Measurements from ENCODE around the gene ARHGEF28. TPM values are rescaled to one million over a fixed set of nuclear protein-coding genes. Genes with fewer than 3 reads are reported as not detected.

Gene ARHGEF28
- total RNA-seq, 2 experiments from 2014 or later: 0.05 to 0.12 TPM

GRCh38 chr5:73605223-73606087 lies 20.5 kb upstream of the ARHGEF28 start:
- no peak for DNase-seq
- H3K27me3 Mint-ChIP-seq: peaks cover 2% of the 10 kb centered on the region
- H3K27ac Mint-ChIP-seq: no peak overlapping the region
- ChIA-PET CTCF (interaction anchor here (0.8 to 1.2 kb wide), 3 partner anchors 8 to 15 kb away, joined by 3 to 6 read pairs (median 5); no protein-coding TSS in a partner anchor), POLR2A (no interaction called here)
- H3K9me3 Mint-ChIP-seq: peaks cover 3% of the 10 kb centered on the region
- H3K4me1 Mint-ChIP-seq (ENCODE audit: low read depth): no peaks in the 10 kb centered on the region
- no peak overlapping the region for H3K4me3 Mint-ChIP-seq
- no peaks in the 10 kb centered on the region for H3K36me3 Mint-ChIP-seq
- intact Hi-C loops (cut with micrococcal nuclease): no loop called here

- no peak for DNase-seq
- H3K27me3 Mint-ChIP-seq: peaks cover 3% of the 10 kb centered on the region
- no peaks in the 10 kb centered on the region for H3K36me3 Mint-ChIP-seq
- no peak overlapping the region for H3K4me3 Mint-ChIP-seq
- H3K9me3 Mint-ChIP-seq: peaks cover 3% of the 10 kb centered on the region
- H3K4me1 Mint-ChIP-seq (ENCODE audit: low read depth): no peaks in the 10 kb centered on the region
- intact Hi-C loops (cut with micrococcal nuclease): no loop called here
- H3K27ac Mint-ChIP-seq: no peak overlapping the region
- ChIA-PET CTCF (interaction anchor here (0.8 to 1.2 kb wide), 3 partner anchors 9 to 16 kb away, joined by 3 to 6 read pairs (median 5); no protein-coding TSS in a partner anchor), POLR2A (no interaction called here)
Measured at GRCh38 chr5:73606206-73606753, 19.7 kb upstream of the ARHGEF28 start.

- Mint-ChIP-seq H3K4me1 (ENCODE audit: low read depth) (no peaks in the 10 kb centered on the region), H3K36me3 (no peaks in the 10 kb centered on the region), H3K4me3 (no peak overlapping the region), H3K9me3 (no peaks in the 10 kb centered on the region), H3K27me3 (peaks cover 3% of the 10 kb centered on the region), H3K27ac (no peak overlapping the region)
- ChIA-PET CTCF (interaction anchor here (1.0 to 1.2 kb wide), 3 partner anchors 10 to 189 kb away, joined by 3 to 5 read pairs (median 3); no protein-coding TSS in a partner anchor), POLR2A (no interaction called here)
- intact Hi-C loops (cut with micrococcal nuclease): no loop called here
- no peak for DNase-seq
Measured at GRCh38 chr5:73607228-73607627, 18.8 kb upstream of the ARHGEF28 start.

- ChIA-PET CTCF (no interaction called here), POLR2A (no interaction called here)
- no peaks in the 10 kb centered on the region for H3K4me1 Mint-ChIP-seq (ENCODE audit: low read depth)
Measured at GRCh38 chr5:73612799-73613198, 13.2 kb upstream of the ARHGEF28 start.

GRCh38 chr5:73615085-73615484 lies 10.9 kb upstream of the ARHGEF28 start:
- H3K27ac Mint-ChIP-seq: no peak overlapping the region
- intact Hi-C loops (cut with micrococcal nuclease): no loop called here
- no peak overlapping the region for H3K4me3 Mint-ChIP-seq
- ChIA-PET POLR2A (no interaction called here), CTCF (interaction anchor here (1.0 kb wide), 1 partner anchor 19 kb away, joined by 3 read pairs; no protein-coding TSS in a partner anchor)
- no peaks in the 10 kb centered on the region for H3K9me3 Mint-ChIP-seq
- no peaks in the 10 kb centered on the region for H3K4me1 Mint-ChIP-seq (ENCODE audit: low read depth)
- peaks cover 10% of the 10 kb centered on the region for H3K27me3 Mint-ChIP-seq
- no peak for DNase-seq
- no peaks in the 10 kb centered on the region for H3K36me3 Mint-ChIP-seq

More at GRCh38 chr5:73612799-73613198, 13.2 kb upstream of the ARHGEF28 start:
- peaks cover 9% of the 10 kb centered on the region for H3K27me3 Mint-ChIP-seq
- no peak for DNase-seq
- no peaks in the 10 kb centered on the region for H3K9me3 Mint-ChIP-seq
- intact Hi-C loops (cut with micrococcal nuclease): no loop called here
- H3K27ac Mint-ChIP-seq: no peak overlapping the region
- H3K4me3 Mint-ChIP-seq: no peak overlapping the region
- no peaks in the 10 kb centered on the region for H3K36me3 Mint-ChIP-seq

GRCh38 chr5:73615947-73616346 lies 10.0 kb upstream of the ARHGEF28 start:
- no peak for DNase-seq
- peaks cover 9% of the 10 kb centered on the region for H3K27me3 Mint-ChIP-seq
- ChIA-PET POLR2A (no interaction called here), CTCF (interaction anchor here (1.0 kb wide), 1 partner anchor 19 kb away, joined by 3 read pairs; no protein-coding TSS in a partner anchor)
- H3K36me3 Mint-ChIP-seq: no peaks in the 10 kb centered on the region
- H3K9me3 Mint-ChIP-seq: no peaks in the 10 kb centered on the region
- H3K4me1 Mint-ChIP-seq (ENCODE audit: low read depth): no peaks in the 10 kb centered on the region
- no peak overlapping the region for H3K4me3 Mint-ChIP-seq
- no peak overlapping the region for H3K27ac Mint-ChIP-seq
- intact Hi-C loops (cut with micrococcal nuclease): no loop called here

GRCh38 chr5:73617510-73618279 lies 8.3 kb upstream of the ARHGEF28 start:
- DNase-seq: no peak
- intact Hi-C loops (cut with micrococcal nuclease): no loop called here
- CTCF ChIA-PET: no interaction called here
- H3K27me3 Mint-ChIP-seq: peaks cover 14% of the 10 kb centered on the region
- H3K9me3 Mint-ChIP-seq: no peaks in the 10 kb centered on the region
- H3K36me3 Mint-ChIP-seq: no peaks in the 10 kb centered on the region
- POLR2A ChIA-PET: no interaction called here
- H3K4me3 Mint-ChIP-seq: no peak overlapping the region
- no peaks in the 10 kb centered on the region for H3K4me1 Mint-ChIP-seq (ENCODE audit: low read depth)
- H3K27ac Mint-ChIP-seq: no peak overlapping the region

- H3K4me3 Mint-ChIP-seq: no peak overlapping the region
- POLR2A ChIA-PET: no interaction called here
- intact Hi-C loops (cut with micrococcal nuclease): no loop called here
- peaks cover 17% of the 10 kb centered on the region for H3K27me3 Mint-ChIP-seq
- H3K27ac Mint-ChIP-seq: no peak overlapping the region
- no peaks in the 10 kb centered on the region for H3K4me1 Mint-ChIP-seq (ENCODE audit: low read depth)
- no peak for DNase-seq
- no peaks in the 10 kb centered on the region for H3K9me3 Mint-ChIP-seq
- H3K36me3 Mint-ChIP-seq: no peaks in the 10 kb centered on the region
- CTCF ChIA-PET: interaction anchor here (0.6 kb wide), 1 partner anchor 173 kb away, joined by 3 read pairs; no protein-coding TSS in a partner anchor
Measured at GRCh38 chr5:73619606-73620333, 6.2 kb upstream of the ARHGEF28 start.

GRCh38 chr5:73620334-73620687 lies 5.7 kb upstream of the ARHGEF28 start:
- H3K9me3 Mint-ChIP-seq: no peaks in the 10 kb centered on the region
- no peak for DNase-seq
- intact Hi-C loops (cut with micrococcal nuclease): no loop called here
- H3K4me3 Mint-ChIP-seq: no peak overlapping the region
- H3K27ac Mint-ChIP-seq: no peak overlapping the region
- ChIA-PET CTCF (no interaction called here), POLR2A (no interaction called here)
- H3K36me3 Mint-ChIP-seq: no peaks in the 10 kb centered on the region
- peaks cover 1% of the 10 kb centered on the region for H3K4me1 Mint-ChIP-seq (ENCODE audit: low read depth)
- H3K27me3 Mint-ChIP-seq: peaks cover 21% of the 10 kb centered on the region

- intact Hi-C loops (cut with micrococcal nuclease): no loop called here
- Mint-ChIP-seq H3K36me3 (no peaks in the 10 kb centered on the region), H3K4me3 (no peak overlapping the region), H3K27ac (no peak overlapping the region), H3K9me3 (no peaks in the 10 kb centered on the region), H3K4me1 (ENCODE audit: low read depth) (peaks cover 2% of the 10 kb centered on the region), H3K27me3 (peaks cover 36% of the 10 kb centered on the region)
- POLR2A ChIA-PET: no interaction called here
- DNase-seq: no peak
- CTCF ChIA-PET: no interaction called here
Measured at GRCh38 chr5:73623060-73623459, 2.9 kb upstream of the ARHGEF28 start.

GRCh38 chr5:73623901-73624404 lies 2.0 kb upstream of the ARHGEF28 start:
- no peak overlapping the region for H3K4me3 Mint-ChIP-seq
- no peak for DNase-seq
- ChIA-PET CTCF (interaction anchor here (1.2 kb wide), 1 partner anchor 33 kb away, joined by 4 read pairs; no protein-coding TSS in a partner anchor), POLR2A (no interaction called here)
- H3K4me1 Mint-ChIP-seq (ENCODE audit: low read depth): peaks cover 2% of the 10 kb centered on the region
- no peaks in the 10 kb centered on the region for H3K36me3 Mint-ChIP-seq
- H3K9me3 Mint-ChIP-seq: no peaks in the 10 kb centered on the region
- peaks cover 41% of the 10 kb centered on the region for H3K27me3 Mint-ChIP-seq
- intact Hi-C loops (cut with micrococcal nuclease): no loop called here
- H3K27ac Mint-ChIP-seq: no peak overlapping the region

All from activated CD4-positive, alpha-beta memory T cell treated with anti-CD3 and anti-CD28 coated beads for 36 hours (primary cell).